Measurements from ENCODE around the gene TSHZ2. TPM values are rescaled to one million over a fixed set of nuclear protein-coding genes. Genes with fewer than 3 reads are reported as not detected.

The TSHZ2 gene
- total RNA-seq, 1 experiment from 2014 or later: 0.07 TPM

GRCh38 chr20:53389516-53390300, 417.6 kb downstream of the TSHZ2 start:
- no peak for TF ChIP-seq CTCF (conservative IDR thresholded peaks at IDR 0.05)

More at GRCh38 chr20:53389516-53390300, 417.6 kb downstream of the TSHZ2 start:
- H4K8ac ChIP-seq (replicated peaks; ENCODE audit: insufficient read length, low read depth, low read length): no peak overlapping the region
- no peak overlapping the region for H3K23ac ChIP-seq (ENCODE audit: insufficient read length, low read depth, low read length)
- Mint-ChIP-seq H3K9me3 (no peaks in the 10 kb centered on the region), H3K27me3 (ENCODE audit: low read depth) (no peaks in the 10 kb centered on the region), H3K36me3 (ENCODE audit: insufficient read depth in 1 of 3, low read depth in 3 of 3) (0 out of 7 replicates have a peak, but pooled peaks cover 0 to 1% (median 0%) of the 10 kb centered on the region in 3 experiments), H3K27ac (no peak overlapping the region), H3K4me3 (no peak overlapping the region), H3K4me1 (peaks cover 23 to 26% of the 10 kb centered on the region in 2 experiments)
- no peak overlapping the region for H2BK20ac ChIP-seq (ENCODE audit: low read depth, low read length, poor library complexity, severe bottlenecking)
- H2BK5ac ChIP-seq (ENCODE audit: insufficient read length, low read length): no peak overlapping the region
- no peak overlapping the region for H4K91ac ChIP-seq (ENCODE audit: insufficient read length, low read depth, low read length)
- no peaks in the 10 kb centered on the region for H3K79me1 ChIP-seq (ENCODE audit: insufficient read depth, low read depth, low read length, poor library complexity, severe bottlenecking)
- no peak overlapping the region for H3K4me2 ChIP-seq (ENCODE audit: insufficient read depth, insufficient read length, low read length)
- H3K9ac ChIP-seq (ENCODE audit: extremely low read depth, insufficient read length, low read length): no peak overlapping the region
- H3K18ac ChIP-seq (ENCODE audit: insufficient read length, low read depth, low read length): no peak overlapping the region
- no peaks in the 10 kb centered on the region for H3K27me3 ChIP-seq (ENCODE audit: insufficient read depth, low read length)
- H3K27ac ChIP-seq (ENCODE audit: insufficient read length, low read depth, low read length): no peak overlapping the region
- no peak for DNase-seq
- no peak overlapping the region for H2AK5ac ChIP-seq (ENCODE audit: insufficient read length, low read length)
- H3K9me3 ChIP-seq (ENCODE audit: control insufficient read depth, low read depth, low read length): no peaks in the 10 kb centered on the region
- no peak overlapping the region for H2AFZ ChIP-seq (ENCODE audit: low read length)
- H2BK15ac ChIP-seq (ENCODE audit: low read depth, low read length): no peak overlapping the region
- H4K20me1 ChIP-seq (ENCODE audit: control insufficient read depth, insufficient read depth, insufficient read length): no peaks in the 10 kb centered on the region
- H3K4me1 ChIP-seq (ENCODE audit: insufficient read depth, low read length): peaks cover 5% of the 10 kb centered on the region; the same call in 1 of the 2 replicates
- no peak overlapping the region for H3K14ac ChIP-seq (ENCODE audit: insufficient read depth, low read length)
- H3K23me2 ChIP-seq (ENCODE audit: insufficient read length, low read depth, low read length, poor library complexity, severe bottlenecking): no peaks in the 10 kb centered on the region
- no peak overlapping the region for H4K5ac ChIP-seq (ENCODE audit: insufficient read length, low read depth, low read length)
- H3K56ac ChIP-seq (ENCODE audit: insufficient read length, low read depth, low read length): no peak overlapping the region
- no peak overlapping the region for H3K4ac ChIP-seq (ENCODE audit: low read depth, low read length)
- H2BK120ac ChIP-seq (ENCODE audit: low read depth, low read length, poor library complexity, severe bottlenecking): no peak overlapping the region
- H2BK12ac ChIP-seq (ENCODE audit: insufficient read length, low read depth, low read length): no peak overlapping the region
- H3T11ph ChIP-seq (ENCODE audit: low read length): no peak overlapping the region
- WGBS (ENCODE audit: extremely low coverage, insufficient read length, low lambda C conversion rate): no CpG with 5 or more reads among the region's 10 CpGs
- H3K79me2 ChIP-seq (ENCODE audit: insufficient read depth, low read length): no peaks in the 10 kb centered on the region

All from H9 (cell line).